ENCODE results near the gene ST8SIA6.

DNA sequence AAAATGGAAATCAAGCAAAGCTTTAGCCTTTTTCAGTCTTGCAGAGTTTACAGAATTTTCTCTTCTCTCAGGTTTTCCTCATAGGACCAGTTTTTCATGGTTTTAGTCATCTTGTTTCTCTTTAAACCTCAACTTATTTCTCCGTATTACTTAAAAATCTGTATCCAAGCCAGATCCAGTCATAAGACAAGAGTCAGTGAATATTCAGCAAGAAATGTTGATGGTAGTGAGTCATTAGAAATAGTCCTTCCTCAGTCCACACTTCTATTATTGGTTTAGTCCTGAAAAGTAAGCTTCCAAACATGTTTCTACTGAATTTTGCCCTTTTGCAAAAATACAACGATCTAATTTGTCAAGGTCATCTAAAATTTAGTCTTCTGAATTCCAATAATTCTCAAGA is 119.3 kb downstream of the ST8SIA6 start:
- TF ChIP-seq, protein P1, sequence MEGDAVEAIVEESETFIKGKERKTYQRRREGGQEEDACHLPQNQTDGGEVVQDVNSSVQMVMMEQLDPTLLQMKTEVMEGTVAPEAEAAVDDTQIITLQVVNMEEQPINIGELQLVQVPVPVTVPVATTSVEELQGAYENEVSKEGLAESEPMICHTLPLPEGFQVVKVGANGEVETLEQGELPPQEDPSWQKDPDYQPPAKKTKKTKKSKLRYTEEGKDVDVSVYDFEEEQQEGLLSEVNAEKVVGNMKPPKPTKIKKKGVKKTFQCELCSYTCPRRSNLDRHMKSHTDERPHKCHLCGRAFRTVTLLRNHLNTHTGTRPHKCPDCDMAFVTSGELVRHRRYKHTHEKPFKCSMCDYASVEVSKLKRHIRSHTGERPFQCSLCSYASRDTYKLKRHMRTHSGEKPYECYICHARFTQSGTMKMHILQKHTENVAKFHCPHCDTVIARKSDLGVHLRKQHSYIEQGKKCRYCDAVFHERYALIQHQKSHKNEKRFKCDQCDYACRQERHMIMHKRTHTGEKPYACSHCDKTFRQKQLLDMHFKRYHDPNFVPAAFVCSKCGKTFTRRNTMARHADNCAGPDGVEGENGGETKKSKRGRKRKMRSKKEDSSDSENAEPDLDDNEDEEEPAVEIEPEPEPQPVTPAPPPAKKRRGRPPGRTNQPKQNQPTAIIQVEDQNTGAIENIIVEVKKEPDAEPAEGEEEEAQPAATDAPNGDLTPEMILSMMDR (IDR thresholded peaks at IDR 0.05 in 2 of 3, conservative IDR thresholded peaks at IDR 0.05 in 1 of 3; ENCODE audit: borderline replicate concordance in 1 of 3, insufficient read depth in 1 of 3, low read depth in 2 of 3, low read length in 2 of 3): no peak
- TF ChIP-seq POLR2AphosphoS5 (IDR thresholded peaks at IDR 0.05; ENCODE audit: low read depth, low read length) (no peak), EZH2phosphoT487 (IDR thresholded peaks at IDR 0.05; ENCODE audit: borderline replicate concordance) (no peak), ZNF274 (IDR thresholded peaks at IDR 0.05; ENCODE audit: low read depth, low read length) (no peak), POLR2A (IDR thresholded peaks at IDR 0.05; ENCODE audit: borderline replicate concordance, extremely low read depth, insufficient read depth, insufficient read length) (no peak), EZH2 (IDR thresholded peaks at IDR 0.05) (no peak), SIN3A (IDR thresholded peaks at IDR 0.05; ENCODE audit: low read depth) (no peak), RAD21 (IDR thresholded peaks at IDR 0.05; ENCODE audit: low read depth) (no peak), CEBPB (IDR thresholded peaks at IDR 0.05; ENCODE audit: low read depth) (no peak), ZFX (IDR thresholded peaks at IDR 0.05) (no peak)
- TF ChIP-seq, protein P2, sequence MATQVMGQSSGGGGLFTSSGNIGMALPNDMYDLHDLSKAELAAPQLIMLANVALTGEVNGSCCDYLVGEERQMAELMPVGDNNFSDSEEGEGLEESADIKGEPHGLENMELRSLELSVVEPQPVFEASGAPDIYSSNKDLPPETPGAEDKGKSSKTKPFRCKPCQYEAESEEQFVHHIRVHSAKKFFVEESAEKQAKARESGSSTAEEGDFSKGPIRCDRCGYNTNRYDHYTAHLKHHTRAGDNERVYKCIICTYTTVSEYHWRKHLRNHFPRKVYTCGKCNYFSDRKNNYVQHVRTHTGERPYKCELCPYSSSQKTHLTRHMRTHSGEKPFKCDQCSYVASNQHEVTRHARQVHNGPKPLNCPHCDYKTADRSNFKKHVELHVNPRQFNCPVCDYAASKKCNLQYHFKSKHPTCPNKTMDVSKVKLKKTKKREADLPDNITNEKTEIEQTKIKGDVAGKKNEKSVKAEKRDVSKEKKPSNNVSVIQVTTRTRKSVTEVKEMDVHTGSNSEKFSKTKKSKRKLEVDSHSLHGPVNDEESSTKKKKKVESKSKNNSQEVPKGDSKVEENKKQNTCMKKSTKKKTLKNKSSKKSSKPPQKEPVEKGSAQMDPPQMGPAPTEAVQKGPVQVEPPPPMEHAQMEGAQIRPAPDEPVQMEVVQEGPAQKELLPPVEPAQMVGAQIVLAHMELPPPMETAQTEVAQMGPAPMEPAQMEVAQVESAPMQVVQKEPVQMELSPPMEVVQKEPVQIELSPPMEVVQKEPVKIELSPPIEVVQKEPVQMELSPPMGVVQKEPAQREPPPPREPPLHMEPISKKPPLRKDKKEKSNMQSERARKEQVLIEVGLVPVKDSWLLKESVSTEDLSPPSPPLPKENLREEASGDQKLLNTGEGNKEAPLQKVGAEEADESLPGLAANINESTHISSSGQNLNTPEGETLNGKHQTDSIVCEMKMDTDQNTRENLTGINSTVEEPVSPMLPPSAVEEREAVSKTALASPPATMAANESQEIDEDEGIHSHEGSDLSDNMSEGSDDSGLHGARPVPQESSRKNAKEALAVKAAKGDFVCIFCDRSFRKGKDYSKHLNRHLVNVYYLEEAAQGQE (IDR thresholded peaks at IDR 0.05; ENCODE audit: low read depth): no peak

Data from HCT116 (cell line).